Stimulated activated CD8-positive, alpha-beta memory T cell treated with anti-CD3 and anti-CD28 coated beads, Interleukin-7, amount 100 ng/mL, for 1 hour (primary cell): ENCODE measurements around the gene KCNJ12.

Source experiments
- DNase-seq, 2 donors: peaks; one replicate each; pipeline ENCODE4 v3.0.0-alpha.2; 2020; ENCODE audit warnings: low read depth in 2 of 2

KCNJ12 gene

DNA sequence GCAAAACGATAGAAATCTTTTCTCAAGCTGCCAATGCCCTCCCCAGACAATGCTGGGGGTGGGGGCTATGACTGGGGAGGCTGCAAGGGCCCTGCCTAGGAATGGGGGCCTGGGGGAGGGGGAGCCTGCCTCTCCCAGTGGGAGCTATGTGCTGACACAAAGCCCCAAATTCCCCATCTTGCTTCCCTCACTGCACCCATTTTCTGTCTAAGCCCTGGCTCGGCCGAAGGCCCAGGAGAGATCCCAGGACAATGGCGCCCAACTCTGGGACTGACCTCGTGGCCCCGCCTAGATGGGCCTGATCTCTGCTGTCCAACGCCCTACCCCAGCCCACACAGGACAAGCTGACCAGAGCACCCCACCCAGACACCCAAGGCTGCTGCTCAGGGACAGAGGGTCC, 11.1 kb upstream of the KCNJ12 start:
- DNase-seq, result no peak

DNA sequence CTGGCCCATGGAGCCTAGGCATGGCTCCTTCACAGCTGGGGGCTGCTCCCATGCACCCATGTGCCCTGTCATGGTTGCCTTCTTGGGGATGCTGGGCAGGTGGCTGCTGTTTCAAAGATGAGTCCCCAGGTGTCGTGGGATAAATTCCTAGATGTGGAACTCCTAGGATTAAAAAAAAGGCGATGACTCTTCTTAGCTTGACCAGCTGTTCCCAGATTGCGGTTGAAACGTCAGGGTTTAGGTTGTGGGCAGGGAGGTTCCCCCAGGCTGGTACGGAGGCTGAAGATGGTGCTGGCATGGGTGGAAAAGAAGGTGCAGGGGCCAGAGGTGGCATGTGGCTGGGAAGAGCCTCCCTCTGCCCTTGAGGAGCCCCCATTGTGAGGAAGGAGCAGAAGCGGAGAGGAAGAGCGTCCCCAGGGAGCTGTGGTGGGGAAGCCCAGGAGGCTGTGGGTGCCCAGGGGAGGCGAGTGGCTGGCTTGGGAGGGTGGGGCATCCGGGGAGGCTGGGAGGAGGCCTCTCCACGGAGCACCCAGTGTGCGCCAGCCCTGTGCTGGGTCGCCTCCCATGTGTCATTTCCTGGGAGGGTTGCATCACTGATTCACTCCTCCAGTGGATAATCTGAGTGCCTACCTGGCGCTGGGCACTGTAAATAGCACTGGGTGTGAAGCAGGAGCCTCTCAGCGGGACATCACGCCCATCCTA, 7.5 kb upstream of the KCNJ12 start:
- DNase-seq, result no peak

DNA sequence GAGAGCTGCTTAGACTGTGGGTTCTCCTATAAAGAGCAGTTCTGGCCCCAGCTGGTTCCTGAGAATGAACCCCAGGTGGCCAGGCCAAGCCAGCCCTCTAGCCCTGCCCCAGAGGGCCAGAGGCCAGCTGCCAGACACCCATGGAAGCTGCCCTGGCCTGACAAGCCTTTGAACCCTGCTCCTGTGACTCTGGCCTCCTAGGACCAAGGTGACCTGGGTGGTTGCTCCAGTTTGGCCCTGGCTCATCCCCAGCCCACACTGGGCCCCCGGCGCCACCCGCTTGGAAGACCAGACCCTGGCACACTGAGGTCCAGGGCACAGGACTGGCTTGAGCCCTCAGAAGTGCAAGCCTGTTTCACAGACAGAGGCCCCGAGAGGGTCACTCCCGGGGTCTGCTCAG, 6.8 kb upstream of the KCNJ12 start:
- no peak for DNase-seq

DNA sequence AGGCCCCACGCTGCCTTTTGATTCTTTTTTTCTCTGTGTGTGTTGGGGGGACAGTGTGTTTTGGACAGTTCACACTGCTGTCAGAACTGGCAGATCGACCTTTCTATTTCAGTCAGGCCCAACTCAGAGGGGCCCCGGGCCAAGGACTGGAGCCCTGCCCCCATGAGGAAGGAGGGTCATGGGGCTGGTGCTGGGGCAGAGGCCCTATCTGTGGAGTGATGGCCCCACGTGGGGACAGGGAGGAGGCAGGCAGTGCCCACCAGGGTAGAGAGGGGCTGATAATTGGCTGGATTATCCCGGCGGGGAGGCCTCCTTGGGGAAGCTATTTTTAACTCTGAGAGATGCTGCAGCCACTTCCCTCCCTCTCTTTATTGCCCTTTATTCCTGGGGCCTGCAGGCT, 5.7 kb upstream of the KCNJ12 start:
- no peak for DNase-seq

DNA sequence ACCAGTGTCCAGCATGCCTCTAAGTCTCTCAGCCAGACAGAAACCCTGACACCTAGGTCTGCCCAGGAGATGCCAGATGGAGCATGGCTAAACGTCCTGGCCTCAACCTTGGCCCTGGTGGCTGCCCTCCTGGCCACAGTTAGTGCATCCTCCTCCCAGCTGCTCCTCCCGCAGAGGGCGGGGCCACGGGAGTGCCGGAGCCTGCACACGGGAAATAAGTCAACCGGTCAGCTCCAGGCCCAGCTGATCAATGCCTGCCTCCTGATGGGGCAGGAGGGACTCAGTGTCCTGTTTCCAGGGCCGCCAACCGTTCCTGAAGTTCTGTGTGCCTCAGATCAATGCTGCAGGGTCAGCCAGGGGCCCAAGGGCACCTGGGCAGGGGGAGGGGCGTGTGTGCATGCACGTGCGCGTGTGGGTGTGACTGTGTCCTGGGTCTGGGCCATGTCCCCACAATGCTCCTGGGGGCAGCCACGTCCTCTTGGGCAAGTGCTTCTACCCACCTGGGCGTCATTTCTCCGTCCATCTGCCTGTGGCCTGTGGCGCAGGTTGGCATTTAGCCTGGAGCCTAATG, 4.6 kb upstream of the KCNJ12 start:
- DNase-seq, result no peak

DNA sequence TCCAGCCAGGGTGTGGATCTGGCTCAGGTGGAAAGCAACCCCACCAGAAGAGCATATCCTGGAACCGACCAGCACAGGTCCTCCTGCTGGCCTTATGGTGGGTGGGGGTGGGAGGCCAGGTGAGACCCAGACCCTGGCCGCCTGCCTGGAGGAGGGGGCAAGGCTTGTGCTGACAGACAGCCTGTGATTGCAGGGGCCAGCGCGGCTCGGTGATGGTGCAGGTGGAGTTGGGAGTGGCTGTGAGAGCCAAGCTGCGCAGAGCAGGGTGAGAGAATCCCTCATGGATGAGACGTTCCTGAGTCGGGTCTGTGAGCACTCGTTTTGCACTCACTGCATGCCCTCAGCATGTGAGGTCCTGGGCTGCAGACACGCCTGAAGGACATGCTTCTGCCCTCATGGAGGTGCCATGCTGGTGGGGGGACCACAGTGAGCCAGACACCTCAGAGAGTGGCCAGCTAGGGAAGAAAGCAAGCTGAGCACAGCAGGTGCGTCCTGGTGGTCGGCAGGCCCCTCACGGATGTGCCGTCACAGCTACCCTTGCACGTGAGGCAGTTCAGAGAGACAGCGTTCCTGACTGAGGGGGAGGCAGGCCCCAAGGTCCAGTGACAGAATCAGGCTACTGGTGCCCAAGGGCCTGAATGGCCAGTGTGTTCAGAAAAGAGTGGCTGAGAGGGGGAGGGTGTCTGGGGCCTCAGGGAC, 3.8 kb upstream of the KCNJ12 start:
- DNase-seq, result no peak

DNA sequence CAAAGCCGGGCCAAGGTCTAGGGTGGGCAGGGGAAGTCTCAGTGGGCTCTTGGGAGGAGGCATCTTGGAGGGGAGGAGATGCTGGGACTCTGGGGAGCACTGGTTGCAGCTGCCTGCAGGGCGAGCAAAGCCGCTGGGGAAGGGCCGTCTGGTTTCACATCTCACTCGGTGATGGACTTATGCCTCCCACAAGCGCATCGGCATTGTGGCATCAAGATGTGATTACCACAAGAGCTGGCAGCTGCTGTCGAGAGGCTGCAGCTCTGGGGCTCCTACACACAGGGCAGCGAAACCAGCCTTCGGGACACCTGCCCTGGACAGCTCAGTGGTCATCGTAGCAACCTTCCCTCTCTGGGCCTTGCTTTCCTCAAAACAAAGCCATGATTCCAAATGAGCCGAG, 3.1 kb upstream of the KCNJ12 start:
- DNase-seq, result no peak

DNA sequence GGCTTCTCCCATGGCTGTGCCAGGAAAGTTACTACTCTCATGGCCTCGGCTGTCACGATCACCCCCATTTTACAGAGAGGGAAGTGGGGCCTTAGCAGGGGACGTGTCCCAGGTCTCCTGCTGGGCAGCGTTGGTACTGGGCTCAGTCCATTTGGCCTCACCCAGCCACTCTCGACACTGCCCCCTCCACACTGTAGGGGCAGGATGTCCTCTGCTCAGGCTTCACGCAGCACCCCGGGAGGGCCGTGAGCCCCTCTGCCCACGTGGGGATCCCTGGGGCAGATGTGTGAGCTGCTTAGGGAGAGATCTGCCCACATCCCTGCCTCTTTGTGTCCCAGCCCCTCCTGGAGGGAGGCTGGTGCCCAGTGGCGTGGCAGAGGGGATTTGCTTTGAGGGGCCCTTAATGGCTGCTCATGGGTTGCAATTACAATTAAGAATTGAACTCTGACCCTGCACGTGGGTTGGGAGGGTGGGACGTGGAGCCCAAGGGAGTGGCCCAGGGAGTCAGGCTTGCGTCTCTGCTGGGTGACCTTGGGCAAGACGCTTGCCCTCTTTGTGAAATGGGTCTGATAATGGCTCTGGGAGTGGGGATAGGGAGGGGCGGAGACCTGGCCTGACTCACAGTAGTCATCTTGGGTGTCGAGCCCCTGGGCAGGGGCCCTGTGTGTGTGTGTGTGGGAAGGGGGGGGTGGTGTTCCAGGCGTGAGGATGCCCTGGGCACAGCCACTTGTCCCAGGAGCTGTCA, 2.3 kb upstream of the KCNJ12 start:
- no peak for DNase-seq

DNA sequence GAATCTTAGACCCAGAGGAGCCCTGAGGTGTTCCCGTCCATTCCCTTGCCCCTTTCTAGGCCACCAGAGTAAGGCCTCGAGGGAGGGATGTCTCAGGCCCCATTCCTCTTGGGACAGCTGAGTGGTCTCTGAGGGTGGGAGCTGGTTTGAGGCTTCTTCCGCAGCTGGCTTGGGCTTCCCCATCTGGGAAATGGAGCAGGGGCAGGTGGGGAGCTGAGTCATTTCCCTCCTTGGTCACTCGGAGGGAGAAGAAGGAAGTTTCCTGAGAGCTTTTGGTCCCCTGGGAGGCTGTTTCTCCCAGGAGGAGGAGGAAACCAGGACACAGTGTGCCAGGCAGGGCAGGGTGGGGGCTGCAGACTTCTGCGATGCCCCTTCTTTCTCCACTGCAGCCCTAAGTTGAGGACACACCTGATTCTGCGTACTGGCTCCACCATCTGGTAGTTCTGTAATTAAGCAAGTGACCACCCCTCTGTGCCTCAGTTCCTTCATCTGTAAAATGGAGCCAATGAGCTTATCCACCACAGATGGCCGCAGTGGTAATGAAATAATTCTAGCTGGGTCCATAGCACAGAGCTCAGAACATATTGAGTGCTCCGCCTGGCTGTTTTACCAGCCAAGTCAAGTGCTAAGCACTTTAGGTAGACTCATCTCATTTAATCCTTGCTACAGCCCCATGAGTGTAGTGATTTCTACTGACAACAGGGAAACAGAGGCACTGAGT, 1.6 kb upstream of the KCNJ12 start:
- DNase-seq, result no peak

DNA sequence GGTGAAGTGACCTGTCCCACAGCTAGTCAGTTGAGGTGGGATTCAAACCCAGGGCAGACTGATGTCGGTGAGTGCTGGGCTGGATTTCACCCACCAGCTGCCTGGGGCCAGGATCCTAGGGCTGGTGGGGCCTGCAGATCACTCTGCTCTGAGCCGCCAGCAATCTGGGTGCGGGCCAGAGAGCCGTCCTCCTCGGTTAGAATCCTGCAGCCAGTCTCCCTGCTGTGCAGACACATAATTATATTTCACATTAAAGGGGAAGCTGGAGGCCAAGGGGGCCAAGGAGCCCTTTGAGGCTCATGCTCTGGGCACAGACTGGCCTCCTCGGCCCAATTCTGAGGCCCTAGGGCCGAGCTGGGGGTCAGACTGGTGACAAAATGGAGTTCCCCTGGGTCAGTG, 996 bp upstream of the KCNJ12 start:
- no peak for DNase-seq

DNA sequence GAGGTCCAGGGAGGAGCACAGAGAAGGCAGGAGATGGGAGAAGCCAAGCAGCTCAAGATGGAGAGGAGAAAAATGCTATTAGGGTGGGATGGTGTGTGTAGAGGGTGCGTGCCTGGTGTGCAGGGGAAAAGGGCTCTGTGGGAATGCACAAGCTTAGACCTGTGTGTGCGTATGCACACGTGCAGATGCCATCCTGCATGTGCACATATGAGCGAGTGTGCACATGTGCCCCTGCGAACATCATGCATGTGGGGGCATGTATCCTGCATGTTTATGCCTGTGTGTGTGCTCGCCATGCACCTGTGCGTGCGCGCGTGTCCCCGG, 438 bp upstream of the KCNJ12 start:
- no peak for DNase-seq

DNA sequence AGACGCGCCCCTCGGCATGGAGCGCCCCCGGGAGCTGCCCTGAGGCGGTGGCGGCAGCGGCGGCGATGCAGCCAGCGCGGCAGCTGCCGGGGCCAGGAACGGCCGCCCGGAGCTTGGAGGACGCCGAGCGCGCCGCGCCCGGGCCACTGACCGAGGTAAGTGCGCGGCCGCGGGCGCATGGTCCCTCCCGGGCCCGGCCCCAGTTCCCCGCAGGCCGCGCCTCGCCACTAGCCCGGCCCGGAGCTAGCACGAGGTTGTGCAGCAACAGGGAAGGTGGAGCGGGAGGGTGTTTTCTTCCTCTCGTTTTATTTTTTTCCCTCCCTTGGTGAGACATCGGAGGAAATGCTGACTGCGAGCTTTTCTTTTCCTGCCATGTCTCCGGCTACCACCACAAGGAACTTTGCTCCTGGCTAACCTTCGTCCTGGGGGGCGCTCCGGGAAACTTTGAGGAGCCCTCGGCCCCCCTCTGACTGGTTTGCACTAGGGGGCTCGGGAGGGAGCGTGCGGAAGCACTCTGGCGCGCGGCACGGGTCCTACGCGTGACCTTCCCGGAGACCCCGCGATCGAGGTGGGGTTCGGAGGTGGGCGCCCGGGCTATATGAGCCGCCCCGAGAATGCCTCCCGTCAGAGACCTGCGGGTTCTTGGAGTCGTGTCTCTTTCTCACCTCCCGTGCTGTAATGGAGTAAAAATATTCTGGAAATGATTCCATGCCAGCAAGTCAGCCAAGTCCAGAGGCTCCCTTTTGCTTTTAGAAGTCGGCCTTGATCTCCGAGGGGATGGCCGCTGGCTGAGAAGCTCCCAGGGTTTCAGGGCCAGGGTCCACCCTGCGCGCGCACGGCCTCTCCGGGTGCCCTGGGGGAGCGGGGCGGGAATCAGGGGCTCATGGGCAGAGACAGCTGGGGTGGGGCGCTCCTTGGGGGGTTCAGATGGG, 868 bp downstream of the KCNJ12 start:
- no peak for DNase-seq

DNA sequence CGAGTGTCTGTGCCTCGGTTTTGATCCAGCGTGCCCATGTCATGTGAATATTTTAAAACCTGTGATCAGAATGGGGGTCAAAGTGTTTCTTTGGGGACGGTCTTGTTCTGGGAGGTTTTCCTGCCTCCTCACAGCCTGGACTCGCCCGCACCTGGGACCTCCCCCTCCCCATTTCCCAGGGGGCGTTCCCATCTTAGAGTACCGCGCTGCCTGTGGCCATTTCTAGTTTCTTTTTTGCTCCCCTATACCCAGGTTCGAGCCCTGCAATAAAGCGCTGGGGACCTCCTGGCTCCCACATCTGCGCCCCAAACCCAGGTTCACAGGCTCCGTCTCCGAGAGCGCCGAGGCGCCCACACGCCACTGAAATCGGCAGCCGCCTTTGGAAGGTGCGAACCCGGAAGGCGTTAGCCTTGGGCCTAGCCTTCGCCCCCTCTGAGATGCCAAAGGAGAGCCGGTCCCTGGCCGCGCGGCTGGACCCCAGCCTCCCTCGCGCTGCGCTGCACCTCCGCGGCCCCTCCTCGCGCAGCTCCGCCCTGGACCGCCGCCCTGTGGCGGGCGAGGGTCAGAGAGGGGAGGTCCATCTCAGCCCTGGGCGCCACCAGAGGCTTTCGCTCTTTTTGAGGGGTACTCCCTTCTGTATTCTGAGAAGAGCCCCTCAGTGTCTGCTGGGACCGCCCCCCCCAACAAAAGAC, 1.7 kb downstream of the KCNJ12 start:
- no peak for DNase-seq

DNA sequence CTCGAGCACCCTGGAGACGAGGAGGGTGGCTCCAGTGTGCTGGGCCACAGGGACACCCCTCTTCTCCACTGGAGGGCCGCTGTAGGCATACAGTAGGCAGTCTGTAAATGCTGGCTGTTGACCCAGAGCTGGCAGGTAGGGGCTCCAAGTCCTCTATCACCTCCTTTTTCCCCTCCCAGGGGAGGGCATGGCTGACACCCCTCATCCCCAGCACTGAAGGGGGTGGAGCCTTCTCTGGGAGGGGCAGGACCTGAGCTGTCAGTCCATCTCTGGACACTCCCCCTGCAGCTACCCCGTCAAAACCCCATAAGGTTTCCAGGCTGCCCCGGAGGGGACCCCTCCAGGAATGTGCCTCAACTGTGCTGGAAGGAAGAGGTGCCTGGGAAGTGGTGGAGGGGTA, 2.4 kb downstream of the KCNJ12 start:
- DNase-seq, result no peak

DNA sequence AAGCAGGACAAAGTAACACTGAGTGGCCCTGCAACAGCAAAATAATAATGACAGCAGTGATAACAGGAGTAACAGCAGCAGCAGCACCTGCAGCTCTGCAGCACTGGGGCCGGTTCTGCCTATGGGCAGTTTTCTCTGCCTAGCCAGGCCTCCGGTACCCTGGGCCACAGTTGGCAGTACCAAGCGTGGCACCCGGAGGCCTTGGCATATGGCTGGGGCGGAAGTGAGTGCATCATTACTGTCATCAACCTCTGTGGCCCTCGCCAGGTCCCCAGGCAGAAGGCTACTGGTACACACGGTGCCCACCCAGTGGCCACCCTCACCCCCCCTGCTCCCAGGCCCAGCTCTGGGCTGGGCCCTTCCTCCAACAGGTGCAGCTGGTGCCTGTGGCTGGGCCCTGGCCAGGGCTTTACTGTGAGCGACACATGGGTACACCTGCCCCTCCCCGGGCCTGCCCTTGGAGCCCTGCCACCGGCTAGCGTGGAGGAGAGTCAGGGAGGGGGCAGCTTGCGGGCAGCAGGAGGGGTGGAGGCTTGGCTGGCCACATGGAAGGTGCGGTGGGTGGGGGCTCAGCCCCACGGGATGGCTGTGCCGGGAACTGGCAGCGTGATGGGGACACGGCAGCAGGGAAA, 3.0 kb downstream of the KCNJ12 start:
- no peak for DNase-seq

DNA sequence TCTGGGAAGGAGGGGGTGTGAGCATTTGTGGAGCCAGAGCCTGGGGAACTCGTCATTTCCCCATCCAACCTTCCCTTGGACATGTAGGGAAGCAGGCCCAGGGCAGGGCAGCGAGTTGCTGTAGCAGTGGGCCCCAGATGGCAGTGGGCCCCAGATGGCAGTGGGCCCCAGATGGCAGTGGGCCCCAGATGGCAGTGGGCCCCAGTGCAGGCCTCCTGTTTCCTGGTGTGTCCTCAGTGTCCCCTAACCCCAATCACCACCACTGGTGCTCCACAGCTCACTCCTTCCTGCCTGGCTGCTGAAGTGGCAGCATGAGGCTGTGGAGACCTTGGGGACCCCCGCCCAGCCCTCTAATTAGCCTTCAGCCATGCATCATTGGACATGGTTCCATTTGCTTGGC, 4.5 kb downstream of the KCNJ12 start:
- no peak for DNase-seq

DNA sequence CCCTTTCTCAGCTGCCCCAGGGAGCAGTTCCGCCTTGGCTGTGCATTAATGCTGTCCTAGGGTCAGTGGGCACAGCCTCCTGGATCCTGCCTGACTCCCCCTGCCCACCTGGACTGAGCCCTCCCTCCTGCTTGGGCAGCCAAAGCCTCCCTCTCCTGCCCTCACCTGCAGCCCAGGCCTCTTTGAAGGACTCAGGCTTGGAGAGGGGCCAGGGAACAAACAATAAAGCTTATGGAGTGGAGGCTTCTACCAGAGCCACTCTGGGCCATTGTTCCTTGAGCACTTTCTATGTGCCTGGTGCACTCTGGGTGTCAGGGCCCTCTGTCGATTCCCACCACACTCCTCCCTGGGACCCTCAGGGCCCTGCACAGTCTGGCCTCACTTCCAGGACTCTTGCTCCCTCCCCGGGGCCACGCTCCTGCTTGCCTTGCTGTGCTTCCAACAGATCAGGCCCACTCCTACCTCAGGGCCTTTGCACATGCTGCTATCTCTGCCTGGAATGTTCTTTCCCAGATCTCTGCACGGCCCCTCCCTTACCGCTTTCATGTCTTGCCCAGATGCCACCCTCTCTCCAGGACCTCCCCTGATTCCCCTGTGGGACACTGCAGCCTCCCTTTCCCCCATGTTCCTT, 5.0 kb downstream of the KCNJ12 start:
- no peak for DNase-seq

DNA sequence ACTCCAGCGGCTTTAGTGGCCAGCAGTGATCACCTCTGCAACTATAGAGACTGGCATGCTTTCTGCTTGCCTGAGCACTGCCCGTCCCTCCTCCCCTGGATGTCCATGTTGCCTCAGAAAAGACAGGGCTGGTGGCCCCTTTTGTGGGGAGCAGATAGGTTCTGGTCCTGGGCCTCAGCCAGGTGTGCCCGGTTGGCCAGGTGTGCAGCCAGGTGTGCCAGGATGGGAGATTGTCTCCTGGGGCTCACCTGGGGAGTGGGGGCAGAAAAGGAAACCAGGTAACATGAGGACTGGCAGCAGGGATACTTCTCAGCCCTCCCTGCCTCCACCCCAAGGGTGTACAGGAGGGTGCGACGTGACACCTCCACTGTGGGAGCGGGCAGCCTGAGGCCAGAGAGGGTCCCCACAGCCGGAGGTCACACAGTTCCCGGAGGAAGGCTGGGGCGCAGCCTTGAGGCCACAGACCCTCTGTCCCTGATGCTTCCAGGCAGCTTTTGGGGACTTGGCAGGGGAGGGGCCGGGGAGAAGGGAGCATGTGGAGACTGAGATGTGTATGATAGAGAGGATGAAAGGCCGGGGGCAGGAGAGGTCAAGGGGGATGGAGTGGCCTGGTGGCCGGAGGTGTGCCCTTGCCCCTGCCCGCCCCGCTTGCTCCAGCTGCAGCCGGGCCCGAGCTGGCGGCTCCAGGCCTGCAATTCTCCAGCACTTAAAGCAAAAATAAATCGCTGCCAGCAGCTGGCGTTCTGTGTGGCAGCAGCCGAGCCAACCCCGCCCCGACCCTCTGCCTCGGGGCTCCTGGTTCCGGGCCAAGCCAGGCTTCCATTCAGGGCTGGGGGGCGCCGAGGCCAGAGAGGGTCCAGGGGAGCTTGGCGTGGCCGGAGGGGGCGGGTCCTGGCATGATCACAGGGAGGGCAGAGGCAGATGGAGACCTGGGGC, 6.7 kb downstream of the KCNJ12 start:
- DNase-seq, result no peak
